GM12875 (cell line): ENCODE results near the gene ZFP3.

Experiments
- H3K4me3 ChIP-seq: one replicate; pipeline ENCODE4 v1.5.1; 2011; ENCODE audit warnings: low read depth, low read length, control low read depth
- TF ChIP-seq, protein P1 (sequence below): IDR thresholded peaks from 2 replicates; pipeline ENCODE4 v1.5.1; 2011; ENCODE audit warnings: low read depth, mild to moderate bottlenecking, control low read depth, inconsistent platforms, low read length, moderate library complexity, borderline replicate concordance; ENCODE audit not compliant: insufficient read depth

The ZFP3 gene

GRCh38 chr17:5035315-5035714 is 43.0 kb upstream of the ZFP3 start, which contains the start of gene SLC52A1:
SLC52A1 (minus strand) TSS chr17:5035426; CDS start chr17:5034606, 820 bp downstream.
- TF ChIP-seq, protein P1, sequence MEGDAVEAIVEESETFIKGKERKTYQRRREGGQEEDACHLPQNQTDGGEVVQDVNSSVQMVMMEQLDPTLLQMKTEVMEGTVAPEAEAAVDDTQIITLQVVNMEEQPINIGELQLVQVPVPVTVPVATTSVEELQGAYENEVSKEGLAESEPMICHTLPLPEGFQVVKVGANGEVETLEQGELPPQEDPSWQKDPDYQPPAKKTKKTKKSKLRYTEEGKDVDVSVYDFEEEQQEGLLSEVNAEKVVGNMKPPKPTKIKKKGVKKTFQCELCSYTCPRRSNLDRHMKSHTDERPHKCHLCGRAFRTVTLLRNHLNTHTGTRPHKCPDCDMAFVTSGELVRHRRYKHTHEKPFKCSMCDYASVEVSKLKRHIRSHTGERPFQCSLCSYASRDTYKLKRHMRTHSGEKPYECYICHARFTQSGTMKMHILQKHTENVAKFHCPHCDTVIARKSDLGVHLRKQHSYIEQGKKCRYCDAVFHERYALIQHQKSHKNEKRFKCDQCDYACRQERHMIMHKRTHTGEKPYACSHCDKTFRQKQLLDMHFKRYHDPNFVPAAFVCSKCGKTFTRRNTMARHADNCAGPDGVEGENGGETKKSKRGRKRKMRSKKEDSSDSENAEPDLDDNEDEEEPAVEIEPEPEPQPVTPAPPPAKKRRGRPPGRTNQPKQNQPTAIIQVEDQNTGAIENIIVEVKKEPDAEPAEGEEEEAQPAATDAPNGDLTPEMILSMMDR, result no peak
- H3K4me3 ChIP-seq, result no peak within 1 kb of the TSS

GRCh38 chr17:5042157-5043022 is 35.9 kb upstream of the ZFP3 start:
- TF ChIP-seq, protein P1, result no peak
- no peak overlapping the region for H3K4me3 ChIP-seq

GRCh38 chr17:5043524-5043923 is 34.7 kb upstream of the ZFP3 start:
- no peak overlapping the region for H3K4me3 ChIP-seq

GRCh38 chr17:5044630-5045029 is 33.6 kb upstream of the ZFP3 start:
- TF ChIP-seq, protein P1, result no peak
- H3K4me3 ChIP-seq, result no peak overlapping the region

More at GRCh38 chr17:5043524-5043923, 34.7 kb upstream of the ZFP3 start:
- TF ChIP-seq, protein P1, result no peak

DNA sequence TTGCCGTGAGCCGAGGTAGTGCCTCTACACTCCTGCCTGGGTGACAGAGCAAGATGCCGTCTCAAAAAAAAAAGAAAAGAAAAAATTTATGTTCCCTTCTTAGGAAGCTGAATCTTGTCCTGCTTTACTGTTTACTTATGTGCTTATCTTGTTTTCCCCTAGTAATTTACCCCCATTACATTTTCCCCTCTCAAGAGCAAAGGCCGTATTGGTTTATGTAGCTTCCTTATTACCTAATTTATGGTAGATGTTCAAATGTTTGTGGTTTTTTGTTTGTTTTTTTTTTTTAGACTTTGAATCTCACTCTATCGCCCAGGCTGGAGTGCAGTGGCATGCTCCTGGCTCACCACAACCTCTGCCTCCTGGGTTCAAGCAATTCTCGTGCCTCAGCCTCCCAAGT is 32.8 kb upstream of the ZFP3 start:
- TF ChIP-seq, protein P1, result no peak

DNA sequence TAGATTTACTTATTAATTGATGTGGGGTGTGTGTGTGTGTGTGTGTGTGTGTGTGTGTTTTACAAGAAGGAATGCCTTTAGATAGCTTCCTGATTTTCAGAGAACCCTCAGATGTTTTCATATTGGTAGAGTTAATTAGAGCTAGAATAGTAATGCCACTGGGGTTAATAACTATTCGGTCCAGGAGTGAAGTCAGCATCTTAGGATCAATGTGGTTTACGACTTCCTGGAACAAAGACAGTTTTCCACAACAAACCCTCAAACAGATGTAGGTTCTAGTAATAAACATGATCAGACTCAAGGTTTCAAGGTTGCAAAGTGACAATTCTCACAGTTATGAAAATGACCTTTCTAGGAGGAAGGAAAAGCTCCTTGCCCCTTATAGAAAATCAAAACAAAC is 30.8 kb upstream of the ZFP3 start:
- H3K4me3 ChIP-seq, result no peak overlapping the region
- TF ChIP-seq, protein P1, result no peak

More for the DNA sequence above, 32.8 kb upstream of the ZFP3 start:
- H3K4me3 ChIP-seq, result no peak overlapping the region
